Urothelium cell line (cell line): ENCODE data around the gene ASIC4.

ENCODE experiments used
- DNase-seq: peaks from one replicate; pipeline ENCODE4 v3.0.0; 2011; ENCODE audit warnings: low spot score, mixed read lengths
- FAIRE-seq: peaks from 2 replicates; lab custom pipeline; 2011; peaks lifted over from hg19 to GRCh38; lab: Jason Lieb, UNC

Gene ASIC4

GRCh38 chr2:219551441-219552381 is 37.4 kb downstream of the ASIC4 start:
- DNase-seq = peak; percentile 55
- FAIRE-seq = no peak

DNA sequence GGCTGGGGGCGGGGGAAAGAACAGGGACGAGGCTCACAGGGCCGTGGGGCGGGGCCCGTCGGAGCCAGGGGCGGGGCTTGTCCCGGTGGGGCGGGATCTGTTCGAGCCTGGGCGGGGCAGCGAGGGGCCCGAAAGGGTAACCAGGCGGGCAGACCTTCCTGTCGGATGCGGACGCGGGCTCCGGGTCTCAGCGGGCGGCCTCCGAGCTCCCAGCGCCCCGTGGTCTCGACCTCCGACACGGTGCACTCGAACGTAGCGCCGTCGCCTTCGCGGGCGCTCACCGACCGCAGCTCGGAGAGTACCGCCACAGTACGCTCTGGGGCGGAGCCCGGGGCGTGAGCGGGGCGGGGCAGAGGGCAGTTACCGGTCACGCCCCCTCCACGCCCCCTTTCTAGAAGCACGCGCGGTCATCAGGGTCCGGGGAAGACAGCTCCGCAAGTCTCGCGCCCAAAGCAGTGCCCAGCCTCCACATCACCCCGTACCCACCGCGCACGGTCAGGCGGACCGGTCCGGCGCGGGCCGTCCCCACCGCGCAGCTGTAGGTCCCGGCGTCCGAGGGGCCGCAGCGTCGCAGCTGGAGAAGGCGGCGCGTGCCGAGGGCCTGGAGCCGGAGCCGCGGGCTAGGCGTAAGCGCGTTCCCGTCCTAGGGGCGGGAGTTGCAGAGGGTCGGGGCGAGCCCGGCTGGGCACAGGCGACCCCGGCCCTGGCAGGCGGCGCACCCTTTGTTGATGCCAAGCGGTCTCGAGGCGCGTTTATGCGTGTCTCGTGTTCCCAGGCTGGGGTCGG is 38.3 kb downstream of the ASIC4 start:
- FAIRE-seq = peak; percentile 55
- DNase-seq = peak; percentile 92

- DNase-seq (no peak), FAIRE-seq (no peak)
These were observed 38.8 kb downstream of the ASIC4 start for GRCh38 chr2:219553168-219553417.

GRCh38 chr2:219553463-219553963 is 39.2 kb downstream of the ASIC4 start:
- DNase-seq (no peak), FAIRE-seq (no peak)

DNA sequence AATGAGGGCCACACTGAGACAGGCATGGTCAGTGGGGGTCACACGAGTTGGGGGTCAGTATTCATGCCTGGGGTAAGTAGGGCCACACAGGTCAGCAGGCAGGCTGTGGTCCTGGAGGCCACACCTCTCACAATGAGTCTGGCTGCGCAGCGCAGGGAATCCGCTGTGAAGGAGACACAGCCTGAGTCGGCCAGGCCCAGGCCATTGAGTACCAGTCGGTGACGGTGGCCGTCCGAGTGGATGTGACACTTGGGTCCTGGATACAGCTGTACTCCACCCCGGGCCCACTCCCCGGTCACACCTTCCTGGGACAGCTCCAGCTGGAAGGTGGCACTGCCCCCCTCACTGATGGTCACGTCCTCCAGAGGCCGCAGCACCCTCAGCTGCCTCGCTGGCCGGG is 40.1 kb downstream of the ASIC4 start:
- no peak for DNase-seq
- FAIRE-seq = no peak

DNA sequence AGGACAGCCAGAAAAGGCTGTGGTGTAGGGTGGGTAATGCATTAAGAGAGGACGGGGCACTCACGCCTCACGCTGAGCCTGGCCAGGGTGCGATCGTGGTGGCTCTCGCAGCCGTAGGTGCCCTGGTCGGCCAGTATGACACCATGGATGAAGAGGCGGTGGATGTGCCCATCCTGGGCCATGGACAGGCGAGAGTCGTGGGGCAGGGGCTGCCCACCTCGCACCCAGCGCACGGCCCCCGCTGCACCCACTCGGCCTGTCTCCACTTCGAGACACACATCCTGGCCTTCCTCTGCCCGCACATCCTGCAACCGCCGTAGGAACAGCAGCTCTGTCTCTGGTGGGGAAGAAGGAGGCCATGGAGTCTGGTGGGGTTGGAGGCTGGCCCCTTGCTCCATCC is 41.7 kb downstream of the ASIC4 start:
- DNase-seq (no peak), FAIRE-seq (no peak)

DNA sequence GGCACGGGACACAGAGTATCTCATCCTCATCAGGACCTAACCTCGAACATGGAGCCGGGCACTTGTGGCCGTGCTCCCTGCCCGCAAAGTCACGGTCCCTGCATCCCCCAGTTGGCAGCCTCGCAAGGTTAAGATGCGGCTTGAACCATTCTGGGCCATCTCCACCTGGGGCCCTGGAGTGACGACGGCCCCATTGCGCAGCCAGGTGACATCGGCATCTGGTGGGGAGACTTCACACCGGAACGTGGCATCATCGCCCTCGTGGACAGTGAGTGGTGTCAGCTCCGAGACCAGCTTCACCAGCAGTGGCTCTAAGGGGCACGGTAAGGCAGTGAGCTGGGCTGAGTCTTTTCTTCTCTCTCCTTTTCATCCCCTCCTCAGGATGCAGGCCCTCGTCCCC is 42.1 kb downstream of the ASIC4 start:
- no peak for DNase-seq
- no peak for FAIRE-seq

- no peak for FAIRE-seq
These were observed 43.0 kb downstream of the ASIC4 start for GRCh38 chr2:219557320-219557719.

DNA sequence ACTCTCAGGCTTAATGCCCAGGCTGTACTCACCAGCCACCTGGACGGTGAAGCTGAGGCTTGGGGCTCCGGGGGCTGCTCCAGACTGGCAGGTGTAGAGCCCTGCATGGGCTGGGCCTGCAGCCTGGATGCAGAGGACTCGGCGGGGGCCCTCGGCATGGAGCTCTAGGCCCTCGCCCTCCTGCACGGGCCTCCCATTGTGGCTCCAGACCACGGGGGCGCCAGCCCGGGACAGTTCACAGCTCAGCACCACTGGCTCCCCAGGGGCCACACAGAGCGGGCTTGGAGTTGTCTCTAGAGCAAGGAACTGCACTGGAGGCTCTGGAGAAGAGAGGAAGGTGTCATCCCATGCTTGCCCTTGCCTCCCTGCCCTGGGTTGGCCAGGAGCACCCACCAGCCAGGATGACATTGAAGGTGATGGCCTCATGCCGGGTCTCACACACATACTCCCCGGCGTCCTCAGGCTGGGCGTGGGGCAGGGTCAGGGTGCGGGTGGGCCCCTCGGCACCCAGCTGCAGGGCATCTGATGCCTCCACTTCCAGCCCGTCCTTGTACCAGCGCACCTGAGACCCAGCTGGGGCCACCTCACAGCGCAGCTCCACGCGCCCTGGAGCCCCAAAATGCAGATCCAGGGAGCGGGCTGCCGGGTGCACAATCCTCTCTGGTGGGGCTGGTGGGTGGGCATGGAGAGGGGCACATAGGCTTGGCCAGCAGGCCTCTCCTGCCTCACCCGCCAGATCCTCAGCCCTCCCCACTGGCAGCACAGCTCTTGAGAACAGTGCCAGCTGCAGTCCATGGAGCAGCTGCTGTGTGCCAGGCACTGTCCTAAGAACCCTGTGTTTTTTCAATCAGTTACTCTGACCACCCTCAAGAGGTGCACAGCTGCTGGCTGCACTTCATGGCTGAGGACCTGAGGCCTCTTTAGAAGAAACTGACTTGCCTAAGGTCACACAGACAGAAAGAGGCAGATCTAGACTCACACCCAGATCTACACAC is 43.8 kb downstream of the ASIC4 start:
- DNase-seq = no peak
- no peak for FAIRE-seq

More at GRCh38 chr2:219557320-219557719, 43.0 kb downstream of the ASIC4 start:
- no peak for DNase-seq

DNA sequence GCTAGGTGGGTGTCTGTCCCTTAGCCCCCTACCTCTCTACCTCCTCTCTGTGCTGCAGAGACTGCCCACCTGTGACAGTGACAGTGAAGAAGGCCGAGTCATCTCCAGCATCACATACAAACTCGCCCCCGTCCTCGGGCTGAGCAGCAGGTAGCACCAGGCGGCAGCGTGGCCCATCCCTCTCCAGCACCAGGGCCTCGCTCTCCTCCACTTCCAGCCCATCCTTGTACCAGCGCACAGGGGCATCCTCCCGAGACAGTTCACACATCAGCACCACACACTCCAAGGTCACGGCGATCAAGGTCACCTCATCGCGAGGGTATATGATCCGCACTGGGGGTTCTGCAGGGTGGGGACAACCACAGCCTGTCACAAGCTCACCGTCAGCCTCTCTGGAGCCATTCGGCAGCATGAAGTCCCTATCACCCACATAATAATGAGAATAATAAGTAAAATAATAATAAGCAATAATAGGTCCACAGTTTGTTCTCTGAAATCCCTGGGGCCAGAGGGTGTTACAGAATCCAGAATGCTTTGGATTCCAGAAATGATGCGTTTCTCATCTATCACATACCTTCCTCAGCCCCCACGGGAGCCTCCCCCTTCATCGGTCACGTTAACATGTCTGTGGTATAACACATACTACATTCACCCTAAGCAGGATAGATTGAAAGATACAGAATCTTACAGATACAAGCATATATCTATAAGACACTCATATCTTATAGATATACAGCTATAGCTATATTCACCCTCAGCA is 45.1 kb downstream of the ASIC4 start:
- FAIRE-seq (no peak), DNase-seq (no peak)

- FAIRE-seq (no peak), DNase-seq (peak; percentile 48)
These were observed 46.0 kb downstream of the ASIC4 start for GRCh38 chr2:219560037-219560892.

GRCh38 chr2:219560893-219561178 is 46.6 kb downstream of the ASIC4 start:
- no peak for DNase-seq
- FAIRE-seq = no peak

- DNase-seq = no peak
- FAIRE-seq = no peak
These were observed 47.1 kb downstream of the ASIC4 start for GRCh38 chr2:219561179-219562048.

DNA sequence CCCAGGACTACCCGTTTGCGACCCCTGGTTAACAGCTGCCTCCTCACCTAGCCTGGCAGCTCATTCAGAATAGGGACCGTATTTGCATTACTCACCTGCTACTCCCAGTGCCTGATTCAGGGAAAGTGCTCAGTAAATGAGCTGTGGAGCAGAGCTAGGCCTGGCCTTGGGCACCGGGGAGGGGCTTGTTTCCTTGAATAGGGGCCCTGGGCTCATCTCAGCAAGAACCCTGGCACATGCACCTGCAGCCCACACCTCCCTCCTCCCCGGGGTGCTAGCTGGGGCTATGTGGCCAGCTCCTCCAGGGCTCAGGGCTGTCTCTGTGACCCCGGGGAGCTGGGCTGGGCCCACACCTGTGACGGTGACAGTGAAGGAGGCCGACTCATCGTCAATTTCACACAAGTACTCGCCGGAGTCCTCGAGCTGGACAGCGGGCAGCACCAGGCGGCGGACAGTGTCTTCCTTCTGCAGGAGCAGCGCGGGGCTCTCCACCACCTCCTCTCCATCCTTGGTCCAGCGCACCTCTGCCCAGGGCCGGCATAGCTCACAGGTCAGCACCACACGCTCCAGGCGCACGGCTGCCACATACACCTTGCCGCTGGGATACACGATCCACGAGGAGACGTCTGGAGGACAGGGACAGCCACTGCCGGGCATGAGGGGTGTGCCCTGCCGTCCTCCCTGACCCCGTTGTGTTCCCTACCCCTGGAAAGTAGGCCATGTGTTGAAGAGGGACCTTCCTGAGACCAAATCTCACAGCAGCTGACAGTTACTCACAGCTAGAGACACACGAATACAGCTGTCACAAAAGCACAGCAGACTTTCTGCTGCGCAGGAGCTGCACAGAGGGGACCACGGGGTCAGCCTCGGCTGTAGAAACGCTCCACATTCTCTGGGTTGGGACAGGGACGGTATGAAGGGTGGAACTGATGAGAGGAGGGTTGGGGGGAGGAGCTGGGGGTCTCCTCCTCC is 48.1 kb downstream of the ASIC4 start:
- FAIRE-seq (no peak), DNase-seq (no peak)

- DNase-seq (no peak), FAIRE-seq (peak; percentile 53)
These were observed 49.1 kb downstream of the ASIC4 start for GRCh38 chr2:219563271-219563928.
